ENCODE measurements around the gene DOK4.

DNA sequence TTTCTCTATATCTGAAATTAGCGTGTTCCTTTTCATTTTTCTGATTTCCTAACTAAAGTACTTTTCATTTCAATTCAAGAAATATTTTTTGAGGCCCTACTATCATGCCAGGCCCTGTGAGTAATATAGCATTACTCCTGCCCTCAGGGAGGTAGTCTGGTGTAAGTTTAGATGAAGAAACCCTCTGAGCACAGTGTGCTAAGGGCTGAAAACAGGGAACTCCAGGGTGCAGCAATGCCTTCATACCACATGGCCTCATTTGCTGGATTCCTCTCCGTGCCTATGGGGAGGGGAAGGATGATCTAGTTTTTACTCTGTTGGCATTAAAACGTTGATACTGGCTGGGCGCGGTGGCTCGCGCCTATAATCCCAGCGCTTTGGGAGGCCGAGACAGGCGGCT is 34.3 kb downstream of the DOK4 start:
- TF ChIP-seq CTCF (IDR thresholded peaks at IDR 0.05 in 4 of 5, conservative IDR thresholded peaks at IDR 0.05 in 1 of 5) (no peak), POLR2A (IDR thresholded peaks at IDR 0.05) (no peak)
